Nephron (organoid): Measurements from ENCODE around the gene MGAT3.

ENCODE experiments used
- H3K27ac Mint-ChIP-seq, 3 experiments: 2 replicates each; pipeline ENCODE4 v1.8.0; 2020; ENCODE audit warnings: mixed read lengths in 3 of 3, mild to moderate bottlenecking in 2 of 3, moderate library complexity in 1 of 3
- H3K27me3 Mint-ChIP-seq: 2 replicates; pipeline ENCODE4 v1.8.0; 2021; ENCODE audit warnings: low read depth, mild to moderate bottlenecking, moderate library complexity, mixed read lengths
- H3K36me3 Mint-ChIP-seq: 2 replicates; pipeline ENCODE4 v1.8.0; 2020; ENCODE audit warnings: low read depth, mixed read lengths
- H3K4me1 Mint-ChIP-seq: 2 replicates; pipeline ENCODE4 v1.8.0; 2020; ENCODE audit warnings: mixed read lengths
- H3K4me3 Mint-ChIP-seq, 3 experiments: 2 replicates each; pipeline ENCODE4 v1.8.0; 2020; ENCODE audit warnings: mild to moderate bottlenecking in 3 of 3, mixed read lengths in 3 of 3, moderate library complexity in 2 of 3
- H3K9me3 Mint-ChIP-seq: 2 replicates; pipeline ENCODE4 v1.8.0; 2020; ENCODE audit warnings: mixed read lengths
- TF ChIP-seq, protein P1 (sequence below), 3 experiments: fragments of 200-600 bp; sonication (generic); IDR thresholded peaks; one replicate each; pipeline ENCODE4 v1.5.0; 2021; ENCODE audit warnings: antibody characterized with exemption in 3 of 3; ENCODE audit not compliant: unreplicated experiment in 3 of 3

MGAT3 gene

DNA sequence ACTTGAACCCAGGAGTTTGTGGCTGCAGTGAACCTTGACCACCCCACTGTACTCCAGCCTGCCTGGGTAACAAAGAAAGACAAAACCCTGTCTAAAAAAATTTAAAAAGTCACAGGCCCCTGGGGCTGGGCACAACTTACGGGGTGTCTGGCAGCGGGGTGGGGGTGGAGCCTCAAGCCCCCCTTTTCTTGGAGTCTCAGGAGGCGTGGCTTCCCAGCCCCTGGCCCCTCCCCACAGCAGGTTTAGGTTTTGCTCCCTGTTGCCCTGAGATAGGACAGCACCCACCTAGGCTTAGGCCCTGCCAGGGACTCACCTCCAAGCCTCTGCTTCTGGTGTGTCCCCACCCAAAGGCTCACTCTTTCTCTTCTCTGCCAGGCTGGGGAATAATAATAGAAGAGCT is 22.4 kb downstream of the MGAT3 start:
- Mint-ChIP-seq H3K27ac (no peak overlapping the region), H3K4me3 (no peak overlapping the region), H3K9me3 (no peaks in the 10 kb centered on the region), H3K4me1 (peaks cover 27% of the 10 kb centered on the region), H3K27me3 (no peaks in the 10 kb centered on the region), H3K36me3 (no peaks in the 10 kb centered on the region)
- TF ChIP-seq, protein P1, sequence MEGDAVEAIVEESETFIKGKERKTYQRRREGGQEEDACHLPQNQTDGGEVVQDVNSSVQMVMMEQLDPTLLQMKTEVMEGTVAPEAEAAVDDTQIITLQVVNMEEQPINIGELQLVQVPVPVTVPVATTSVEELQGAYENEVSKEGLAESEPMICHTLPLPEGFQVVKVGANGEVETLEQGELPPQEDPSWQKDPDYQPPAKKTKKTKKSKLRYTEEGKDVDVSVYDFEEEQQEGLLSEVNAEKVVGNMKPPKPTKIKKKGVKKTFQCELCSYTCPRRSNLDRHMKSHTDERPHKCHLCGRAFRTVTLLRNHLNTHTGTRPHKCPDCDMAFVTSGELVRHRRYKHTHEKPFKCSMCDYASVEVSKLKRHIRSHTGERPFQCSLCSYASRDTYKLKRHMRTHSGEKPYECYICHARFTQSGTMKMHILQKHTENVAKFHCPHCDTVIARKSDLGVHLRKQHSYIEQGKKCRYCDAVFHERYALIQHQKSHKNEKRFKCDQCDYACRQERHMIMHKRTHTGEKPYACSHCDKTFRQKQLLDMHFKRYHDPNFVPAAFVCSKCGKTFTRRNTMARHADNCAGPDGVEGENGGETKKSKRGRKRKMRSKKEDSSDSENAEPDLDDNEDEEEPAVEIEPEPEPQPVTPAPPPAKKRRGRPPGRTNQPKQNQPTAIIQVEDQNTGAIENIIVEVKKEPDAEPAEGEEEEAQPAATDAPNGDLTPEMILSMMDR (IDR thresholded peaks at IDR 0.05; ENCODE audit: unreplicated experiment in 3 of 3), result no peak

DNA sequence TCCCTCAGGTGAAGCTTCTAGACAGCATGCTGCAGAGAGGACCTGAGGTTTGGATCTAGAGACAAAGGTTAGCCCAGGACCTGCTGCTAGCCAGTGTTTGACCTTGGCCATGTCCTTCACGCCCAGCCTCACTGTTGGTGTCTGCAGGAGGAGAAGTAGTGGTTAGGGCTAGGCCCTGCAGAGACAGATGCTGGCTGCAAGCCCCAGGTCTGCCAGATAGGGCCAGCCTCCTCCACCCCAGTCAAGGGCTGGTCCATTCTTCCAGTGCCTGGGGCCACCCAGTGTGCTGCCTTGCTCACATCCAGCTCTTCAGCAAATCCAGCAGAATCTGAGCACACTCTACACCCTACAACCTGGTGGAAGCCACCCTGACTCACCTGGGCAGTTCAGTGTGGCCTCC is 23.7 kb downstream of the MGAT3 start:
- Mint-ChIP-seq H3K4me3 (no peak overlapping the region), H3K27me3 (no peaks in the 10 kb centered on the region), H3K4me1 (peaks cover 14% of the 10 kb centered on the region), H3K27ac (no peak overlapping the region), H3K36me3 (no peaks in the 10 kb centered on the region), H3K9me3 (no peaks in the 10 kb centered on the region)
- TF ChIP-seq, protein P1 (IDR thresholded peaks at IDR 0.05; ENCODE audit: unreplicated experiment in 3 of 3), result no peak

DNA sequence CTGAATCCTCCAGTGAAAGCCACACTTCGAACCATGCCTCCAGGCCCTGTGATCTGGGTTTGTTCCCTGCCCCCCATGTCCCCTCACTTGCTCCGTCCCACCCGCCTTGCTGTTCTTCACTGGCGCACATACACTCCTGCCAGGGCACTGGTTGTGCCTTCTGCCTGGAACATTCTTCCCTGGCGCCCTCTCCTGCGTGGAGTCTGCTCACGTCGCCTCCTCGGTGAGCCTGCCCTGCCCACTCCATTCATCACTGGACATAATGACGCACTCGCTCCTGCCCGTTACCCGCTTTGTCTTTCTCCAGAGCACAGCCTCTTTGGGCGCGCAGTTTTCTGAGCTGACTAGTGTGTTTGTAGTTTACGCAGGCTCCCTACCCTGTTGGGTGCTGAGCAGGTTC is 24.2 kb downstream of the MGAT3 start:
- Mint-ChIP-seq H3K4me3 (no peak overlapping the region), H3K36me3 (no peaks in the 10 kb centered on the region), H3K27ac (peak overlapping the region in 1 of 3 experiments; percentile 70), H3K27me3 (no peaks in the 10 kb centered on the region), H3K9me3 (no peaks in the 10 kb centered on the region), H3K4me1 (peaks cover 9% of the 10 kb centered on the region)
- TF ChIP-seq, protein P1 (IDR thresholded peaks at IDR 0.05; ENCODE audit: unreplicated experiment in 3 of 3), result no peak

DNA sequence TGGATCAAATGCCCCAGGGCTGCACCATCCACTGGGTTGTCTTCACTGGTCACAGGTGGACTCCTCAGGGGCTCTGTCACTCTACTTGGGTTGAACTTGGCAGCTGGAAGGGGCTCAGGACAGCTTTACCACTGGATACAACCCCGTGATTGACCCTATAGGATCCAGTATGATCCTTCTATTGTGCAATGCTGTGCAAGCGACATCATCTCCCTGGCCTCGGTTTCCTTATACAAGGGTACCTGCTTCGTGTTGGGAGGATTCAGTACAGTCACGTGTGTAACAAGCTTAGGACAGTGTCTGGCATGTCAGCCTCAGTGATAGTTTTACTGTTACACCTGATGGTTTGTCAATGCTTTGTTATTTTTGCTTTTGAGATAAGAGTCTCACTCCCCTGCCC is 24.8 kb downstream of the MGAT3 start:
- TF ChIP-seq, protein P1 (IDR thresholded peaks at IDR 0.05; ENCODE audit: unreplicated experiment in 3 of 3), result no peak
- Mint-ChIP-seq H3K9me3 (no peaks in the 10 kb centered on the region), H3K4me3 (no peak overlapping the region), H3K36me3 (no peaks in the 10 kb centered on the region), H3K4me1 (peaks cover 4% of the 10 kb centered on the region), H3K27me3 (no peaks in the 10 kb centered on the region), H3K27ac (no peak overlapping the region)

DNA sequence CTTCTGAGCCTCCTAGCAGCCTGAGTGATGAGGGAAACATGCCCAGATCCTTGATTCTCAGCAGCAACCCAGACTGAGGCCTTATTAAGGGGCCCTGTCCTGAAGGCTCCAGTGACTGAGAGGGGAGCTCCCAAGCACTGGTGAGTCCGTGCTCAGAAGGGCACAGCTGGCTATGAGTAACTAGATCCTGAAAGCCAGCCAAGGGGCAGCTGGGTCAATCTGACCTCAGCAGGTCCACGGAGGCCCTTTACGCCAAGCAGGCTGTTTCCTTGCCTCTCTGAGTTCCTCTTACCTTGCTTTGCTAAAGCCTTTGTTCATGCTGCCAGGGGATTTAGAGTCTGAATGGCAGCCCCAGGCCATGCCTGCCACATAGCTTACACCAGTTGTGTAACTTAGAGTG is 26.0 kb downstream of the MGAT3 start:
- no peak overlapping the region for H3K27ac Mint-ChIP-seq

More for the DNA sequence above, 26.0 kb downstream of the MGAT3 start:
- H3K4me1 Mint-ChIP-seq, result no peaks in the 10 kb centered on the region
- no peaks in the 10 kb centered on the region for H3K36me3 Mint-ChIP-seq
- no peaks in the 10 kb centered on the region for H3K9me3 Mint-ChIP-seq
- TF ChIP-seq, protein P1 (IDR thresholded peaks at IDR 0.05; ENCODE audit: unreplicated experiment in 3 of 3), result no peak
- H3K27me3 Mint-ChIP-seq, result no peaks in the 10 kb centered on the region
- no peak overlapping the region for H3K4me3 Mint-ChIP-seq
